ENCODE results near the gene CLEC2L. TPM values are rescaled to one million over a fixed set of nuclear protein-coding genes. Genes with fewer than 3 reads are reported as not detected.

CLEC2L gene
- total RNA-seq, 3 donors from 2014 or later = not detected

DNA sequence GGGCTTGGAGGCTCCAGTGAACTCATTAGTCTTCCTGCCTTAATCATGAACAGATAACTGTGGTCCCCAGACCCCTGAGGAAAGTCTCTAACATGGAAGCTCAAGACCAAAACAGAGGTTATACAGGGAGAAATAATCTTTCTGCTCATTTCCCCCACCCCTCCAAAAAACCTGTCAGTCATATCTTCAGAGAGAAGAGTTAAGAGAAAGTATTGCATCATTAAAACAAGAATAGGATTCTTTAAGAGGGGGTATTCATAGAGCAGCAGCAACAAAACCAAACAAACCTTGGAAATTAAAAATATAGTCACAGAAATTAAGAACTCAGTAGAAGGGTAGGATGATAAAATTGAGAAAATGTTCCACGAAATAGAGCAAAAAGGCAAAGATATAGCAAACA lies 7.6 kb downstream of the CLEC2L start:
- TF ChIP-seq CTCF (IDR thresholded peaks at IDR 0.05) = no peak
- H3K4me1 ChIP-seq (ENCODE audit: low read depth) = no peaks in the 10 kb centered on the region
- ATAC-seq (no peak), DNase-seq (no peak)
- intact Hi-C loops (cut with DNase I, micrococcal nuclease) = no loop called here
- no peak overlapping the region for H3K4me3 ChIP-seq
- H3K36me3 ChIP-seq (ENCODE audit: low read depth) = no peaks in the 10 kb centered on the region
- H3K9me3 ChIP-seq = no peaks in the 10 kb centered on the region

- Histone ChIP-seq H3K4me3 (no peak overlapping the region), H3K36me3 (ENCODE audit: low read depth) (no peaks in the 10 kb centered on the region), H3K9me3 (no peaks in the 10 kb centered on the region), H3K4me1 (ENCODE audit: low read depth) (no peaks in the 10 kb centered on the region)
- DNase-seq (no peak), ATAC-seq (no peak)
- TF ChIP-seq CTCF (IDR thresholded peaks at IDR 0.05) = no peak
- intact Hi-C loops (cut with DNase I, micrococcal nuclease) = no loop called here
Observed at GRCh38 chr7:139532636-139533155, 9.2 kb downstream of the CLEC2L start.

GRCh38 chr7:139534096-139534495 lies 10.6 kb downstream of the CLEC2L start:
- H3K4me1 ChIP-seq (ENCODE audit: low read depth) = no peaks in the 10 kb centered on the region
- TF ChIP-seq CTCF (IDR thresholded peaks at IDR 0.05) = no peak
- no peaks in the 10 kb centered on the region for H3K9me3 ChIP-seq
- H3K36me3 ChIP-seq (ENCODE audit: low read depth) = no peaks in the 10 kb centered on the region
- intact Hi-C loops (cut with DNase I, micrococcal nuclease) = no loop called here
- DNase-seq (no peak), ATAC-seq (no peak)
- H3K4me3 ChIP-seq = no peak overlapping the region

GRCh38 chr7:139534966-139535651 lies 11.6 kb downstream of the CLEC2L start:
- Histone ChIP-seq H3K4me3 (no peak overlapping the region), H3K36me3 (ENCODE audit: low read depth) (no peaks in the 10 kb centered on the region), H3K9me3 (no peaks in the 10 kb centered on the region), H3K4me1 (ENCODE audit: low read depth) (no peaks in the 10 kb centered on the region)
- no peak for ATAC-seq
- intact Hi-C loops (cut with DNase I, micrococcal nuclease) = no loop called here
- TF ChIP-seq CTCF (IDR thresholded peaks at IDR 0.05) = no peak
- DNase-seq = no peak

GRCh38 chr7:139536152-139536551 lies 12.7 kb downstream of the CLEC2L start:
- Histone ChIP-seq H3K36me3 (ENCODE audit: low read depth) (no peaks in the 10 kb centered on the region), H3K9me3 (no peaks in the 10 kb centered on the region), H3K4me3 (no peak overlapping the region), H3K4me1 (ENCODE audit: low read depth) (no peaks in the 10 kb centered on the region)
- DNase-seq (no peak), ATAC-seq (no peak)
- intact Hi-C loops (cut with DNase I, micrococcal nuclease) = no loop called here
- no peak for TF ChIP-seq CTCF (IDR thresholded peaks at IDR 0.05)
